ENCODE measurements around the gene AR. TPM values are rescaled to one million over a fixed set of nuclear protein-coding genes. Genes with fewer than 3 reads are reported as not detected.

Gene AR
- total RNA-seq, 2 donors from 2014 or later = 1.5 to 2.2 TPM

DNA sequence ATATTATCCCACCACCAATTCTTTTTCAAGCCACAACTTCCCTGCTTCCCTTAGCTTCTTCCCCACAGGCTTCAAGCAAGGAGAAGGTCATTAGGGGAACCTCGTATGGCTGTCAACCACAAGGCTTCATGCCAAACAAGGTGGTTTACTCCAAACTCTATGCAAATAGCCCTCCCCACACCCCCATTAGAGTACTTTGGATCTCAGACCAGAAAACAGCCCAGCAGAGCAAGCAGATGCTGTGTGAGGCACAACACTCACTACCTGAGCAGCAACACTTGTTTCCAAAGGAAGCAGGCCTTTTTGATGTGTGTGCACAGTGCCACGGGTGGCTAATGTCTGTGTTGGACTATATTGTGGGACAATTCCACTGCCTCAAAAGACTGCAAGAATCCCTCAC, 189.0 kb downstream of the AR start:
- Histone ChIP-seq H3K27ac (ENCODE audit: low read depth, low read length) (no peak overlapping the region), H3K36me3 (ENCODE audit: control insufficient read depth, insufficient read depth, low read length) (no peaks in the 10 kb centered on the region), H3K9me3 (ENCODE audit: control insufficient read depth, low read length) (no peaks in the 10 kb centered on the region), H3K4me3 (ENCODE audit: low read length) (no peak overlapping the region), H3K4me1 (ENCODE audit: control insufficient read depth, insufficient read depth, low read length) (no peaks in the 10 kb centered on the region), H3K27me3 (ENCODE audit: control insufficient read depth, insufficient read depth, low read length, poor library complexity, severe bottlenecking) (no peaks in the 10 kb centered on the region), H3K9ac (ENCODE audit: extremely low read depth, low read length, poor library complexity, severe bottlenecking) (no peak overlapping the region)
- H3K27me3 Mint-ChIP-seq (ENCODE audit: insufficient read depth) = peaks cover 2% of the 10 kb centered on the region
- H3K9me3 Mint-ChIP-seq = peaks cover 47% of the 10 kb centered on the region
- TF ChIP-seq, protein P1, sequence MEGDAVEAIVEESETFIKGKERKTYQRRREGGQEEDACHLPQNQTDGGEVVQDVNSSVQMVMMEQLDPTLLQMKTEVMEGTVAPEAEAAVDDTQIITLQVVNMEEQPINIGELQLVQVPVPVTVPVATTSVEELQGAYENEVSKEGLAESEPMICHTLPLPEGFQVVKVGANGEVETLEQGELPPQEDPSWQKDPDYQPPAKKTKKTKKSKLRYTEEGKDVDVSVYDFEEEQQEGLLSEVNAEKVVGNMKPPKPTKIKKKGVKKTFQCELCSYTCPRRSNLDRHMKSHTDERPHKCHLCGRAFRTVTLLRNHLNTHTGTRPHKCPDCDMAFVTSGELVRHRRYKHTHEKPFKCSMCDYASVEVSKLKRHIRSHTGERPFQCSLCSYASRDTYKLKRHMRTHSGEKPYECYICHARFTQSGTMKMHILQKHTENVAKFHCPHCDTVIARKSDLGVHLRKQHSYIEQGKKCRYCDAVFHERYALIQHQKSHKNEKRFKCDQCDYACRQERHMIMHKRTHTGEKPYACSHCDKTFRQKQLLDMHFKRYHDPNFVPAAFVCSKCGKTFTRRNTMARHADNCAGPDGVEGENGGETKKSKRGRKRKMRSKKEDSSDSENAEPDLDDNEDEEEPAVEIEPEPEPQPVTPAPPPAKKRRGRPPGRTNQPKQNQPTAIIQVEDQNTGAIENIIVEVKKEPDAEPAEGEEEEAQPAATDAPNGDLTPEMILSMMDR (conservative IDR thresholded peaks at IDR 0.05) = no peak
- 100% methylated on average over 2 of the region's 2 CpGs; no CpG with 5 or more reads in 1 of the 2 experiments for WGBS, 2 experiments (ENCODE audit: insufficient coverage in 1 of 2, insufficient read length in 1 of 2)
- H3K27ac Mint-ChIP-seq = no peak overlapping the region
- peaks cover 2% of the 10 kb centered on the region for H3K4me1 Mint-ChIP-seq
- DNase-seq = no peak
- H3K36me3 Mint-ChIP-seq (ENCODE audit: low read depth) = no peaks in the 10 kb centered on the region
- H3K4me3 Mint-ChIP-seq = no peak overlapping the region

DNA sequence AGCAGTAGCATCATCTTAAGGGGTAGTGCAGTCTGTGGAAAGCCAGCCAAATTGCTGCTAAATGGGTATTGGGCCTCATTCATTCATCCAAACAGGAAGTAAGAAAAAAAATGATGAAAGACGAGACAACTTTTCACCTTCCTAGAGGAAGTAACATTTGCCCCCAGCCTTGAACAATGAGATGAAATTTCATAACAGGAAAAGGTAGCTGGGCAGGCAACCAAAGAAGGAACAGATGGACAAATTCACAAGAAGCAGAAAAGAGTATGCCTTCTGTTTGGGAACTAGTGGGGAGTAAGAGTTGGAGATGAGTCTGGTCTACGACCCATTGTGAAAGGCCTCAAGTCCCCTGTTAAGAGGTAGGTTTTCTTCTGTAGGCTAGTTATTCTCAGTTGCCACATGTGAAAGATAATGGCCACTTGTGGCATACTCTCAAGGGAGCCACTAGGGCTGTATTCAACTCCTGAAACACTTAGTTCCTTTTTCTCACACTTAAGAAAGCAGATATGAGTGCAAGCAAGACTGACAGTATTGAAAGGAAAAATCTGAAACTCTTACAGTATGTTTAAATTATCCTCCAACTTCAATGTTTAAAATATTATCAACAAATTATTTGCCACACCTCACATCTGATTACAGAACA, 190.4 kb downstream of the AR start:
- Histone ChIP-seq H3K9me3 (ENCODE audit: control insufficient read depth, low read length) (no peaks in the 10 kb centered on the region), H3K27me3 (ENCODE audit: control insufficient read depth, insufficient read depth, low read length, poor library complexity, severe bottlenecking) (no peaks in the 10 kb centered on the region), H3K27ac (ENCODE audit: low read depth, low read length) (no peak overlapping the region), H3K4me1 (ENCODE audit: control insufficient read depth, insufficient read depth, low read length) (no peaks in the 10 kb centered on the region), H3K9ac (ENCODE audit: extremely low read depth, low read length, poor library complexity, severe bottlenecking) (no peak overlapping the region), H3K36me3 (ENCODE audit: control insufficient read depth, insufficient read depth, low read length) (no peaks in the 10 kb centered on the region), H3K4me3 (ENCODE audit: low read length) (no peak overlapping the region)
- no peaks in the 10 kb centered on the region for H3K36me3 Mint-ChIP-seq (ENCODE audit: low read depth)
- WGBS, 2 experiments (ENCODE audit: insufficient coverage in 1 of 2, insufficient read length in 1 of 2) = 83% methylated on average over 2 of the region's 2 CpGs; no CpG with 5 or more reads in 1 of the 2 experiments
- H3K9me3 Mint-ChIP-seq = peaks cover 50% of the 10 kb centered on the region
- H3K4me3 Mint-ChIP-seq = no peak overlapping the region
- H3K27me3 Mint-ChIP-seq (ENCODE audit: insufficient read depth) = peaks cover 2% of the 10 kb centered on the region
- TF ChIP-seq, protein P1 (conservative IDR thresholded peaks at IDR 0.05) = no peak
- DNase-seq = no peak
- peaks cover 2% of the 10 kb centered on the region for H3K4me1 Mint-ChIP-seq
- H3K27ac Mint-ChIP-seq = no peak overlapping the region

DNA sequence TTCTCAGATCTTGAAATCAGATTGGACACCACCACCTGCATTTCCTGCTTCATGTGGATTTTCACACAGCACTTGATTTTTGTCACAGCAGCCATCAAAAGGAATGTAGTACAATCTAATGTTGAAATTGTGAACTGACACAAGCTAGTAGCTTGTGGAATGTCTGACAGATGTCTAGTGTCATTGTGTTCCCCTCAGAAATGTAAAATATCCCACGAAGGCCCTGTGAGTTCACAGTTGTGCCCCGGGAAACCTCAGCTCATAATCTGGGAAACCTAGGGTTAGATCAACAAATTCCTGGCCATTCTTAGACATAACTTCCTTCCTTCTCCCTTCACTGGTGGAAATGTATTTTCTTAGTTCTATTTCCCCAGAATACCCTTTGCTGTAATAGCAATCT, 205.7 kb downstream of the AR start:
- no peak overlapping the region for H3K4me3 ChIP-seq (ENCODE audit: low read length)
- no peaks in the 10 kb centered on the region for H3K36me3 Mint-ChIP-seq (ENCODE audit: low read depth)
- 89% methylated on average over 2 of the region's 2 CpGs; no CpG with 5 or more reads in 1 of the 2 experiments for WGBS, 2 experiments (ENCODE audit: insufficient coverage in 1 of 2, insufficient read length in 1 of 2)
- no peak overlapping the region for H3K27ac ChIP-seq (ENCODE audit: low read depth, low read length)
- DNase-seq = no peak
- H3K9me3 ChIP-seq (ENCODE audit: control insufficient read depth, low read length) = no peaks in the 10 kb centered on the region
- TF ChIP-seq, protein P1 (conservative IDR thresholded peaks at IDR 0.05) = no peak
- H3K27me3 ChIP-seq (ENCODE audit: control insufficient read depth, insufficient read depth, low read length, poor library complexity, severe bottlenecking) = peaks cover 5% of the 10 kb centered on the region
- no peaks in the 10 kb centered on the region for H3K36me3 ChIP-seq (ENCODE audit: control insufficient read depth, insufficient read depth, low read length)
- no peaks in the 10 kb centered on the region for H3K4me1 Mint-ChIP-seq
- no peak overlapping the region for H3K27ac Mint-ChIP-seq
- no peak overlapping the region for H3K4me3 Mint-ChIP-seq
- peaks cover 2% of the 10 kb centered on the region for H3K27me3 Mint-ChIP-seq (ENCODE audit: insufficient read depth)
- H3K4me1 ChIP-seq (ENCODE audit: control insufficient read depth, insufficient read depth, low read length) = no peaks in the 10 kb centered on the region
- H3K9ac ChIP-seq (ENCODE audit: extremely low read depth, low read length, poor library complexity, severe bottlenecking) = no peak overlapping the region
- peaks cover 49% of the 10 kb centered on the region for H3K9me3 Mint-ChIP-seq
